Loucy (cell line): Measurements from ENCODE around the gene SPECC1.

ENCODE experiments used
- EZH2phosphoT487 ChIP-seq: fragments of 200-600 bp; IDR thresholded peaks from 2 replicates; pipeline ENCODE4 v1.6.1; 2018; ENCODE audit warnings: antibody characterized with exemption, mild to moderate bottlenecking, moderate library complexity, borderline replicate concordance
- TF ChIP-seq, protein P1 (sequence below): fragments of 200-600 bp; sonication (generic); conservative IDR thresholded peaks from 2 replicates; pipeline ENCODE4 v1.5.1; 2014; ENCODE audit warnings: mild to moderate bottlenecking, antibody characterized with exemption, low read length

- TF ChIP-seq, protein P1, sequence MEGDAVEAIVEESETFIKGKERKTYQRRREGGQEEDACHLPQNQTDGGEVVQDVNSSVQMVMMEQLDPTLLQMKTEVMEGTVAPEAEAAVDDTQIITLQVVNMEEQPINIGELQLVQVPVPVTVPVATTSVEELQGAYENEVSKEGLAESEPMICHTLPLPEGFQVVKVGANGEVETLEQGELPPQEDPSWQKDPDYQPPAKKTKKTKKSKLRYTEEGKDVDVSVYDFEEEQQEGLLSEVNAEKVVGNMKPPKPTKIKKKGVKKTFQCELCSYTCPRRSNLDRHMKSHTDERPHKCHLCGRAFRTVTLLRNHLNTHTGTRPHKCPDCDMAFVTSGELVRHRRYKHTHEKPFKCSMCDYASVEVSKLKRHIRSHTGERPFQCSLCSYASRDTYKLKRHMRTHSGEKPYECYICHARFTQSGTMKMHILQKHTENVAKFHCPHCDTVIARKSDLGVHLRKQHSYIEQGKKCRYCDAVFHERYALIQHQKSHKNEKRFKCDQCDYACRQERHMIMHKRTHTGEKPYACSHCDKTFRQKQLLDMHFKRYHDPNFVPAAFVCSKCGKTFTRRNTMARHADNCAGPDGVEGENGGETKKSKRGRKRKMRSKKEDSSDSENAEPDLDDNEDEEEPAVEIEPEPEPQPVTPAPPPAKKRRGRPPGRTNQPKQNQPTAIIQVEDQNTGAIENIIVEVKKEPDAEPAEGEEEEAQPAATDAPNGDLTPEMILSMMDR, result no peak
- TF ChIP-seq EZH2phosphoT487, result no peak
Measured at GRCh38 chr17:20080513-20080912, 71.4 kb downstream of the SPECC1 start.
